HEK293T (cell line): Measurements from ENCODE around the gene AFAP1L2.

Experiments used
- ELF4 ChIP-seq: fragments of 450-650 bp; IDR thresholded peaks from 2 replicates; pipeline ENCODE4 v1.6.1; 2017; ENCODE audit warnings: antibody characterized with exemption
- FOXA1 ChIP-seq: fragments of 450-650 bp; IDR thresholded peaks from 2 replicates; pipeline ENCODE4 v1.6.1; 2016; ENCODE audit warnings: mild to moderate bottlenecking
- FOXM1 ChIP-seq: fragments of 450-650 bp; IDR thresholded peaks from 2 replicates; pipeline ENCODE4 v1.6.1; 2017; ENCODE audit warnings: mild to moderate bottlenecking, borderline replicate concordance
- LEF1 ChIP-seq: fragments of 450-650 bp; IDR thresholded peaks from 2 replicates; pipeline ENCODE4 v1.6.1; 2017; ENCODE audit warnings: mild to moderate bottlenecking, borderline replicate concordance
- NFRKB ChIP-seq: fragments of 450-650 bp; IDR thresholded peaks from 2 replicates; pipeline ENCODE4 v1.6.1; 2016; ENCODE audit warnings: mild to moderate bottlenecking, moderate library complexity
- SP1 ChIP-seq: fragments of 450-650 bp; IDR thresholded peaks from 2 replicates; pipeline ENCODE4 v1.6.1; 2017
- TARDBP ChIP-seq: fragments of 450-650 bp; IDR thresholded peaks from 2 replicates; pipeline ENCODE4 v1.6.1; 2016
- ZNF384 ChIP-seq: fragments of 450-650 bp; IDR thresholded peaks from 2 replicates; pipeline ENCODE4 v1.6.1; 2016

GRCh38 chr10:114402233-114402632, 2.1 kb downstream of the AFAP1L2 start:
- TF ChIP-seq ELF4 = no peak
- TF ChIP-seq NFRKB = no peak
- no peak for TF ChIP-seq FOXM1
- no peak for TF ChIP-seq SP1
- no peak for TF ChIP-seq LEF1
- TF ChIP-seq ZNF384 = no peak
- TF ChIP-seq TARDBP = no peak
- TF ChIP-seq FOXA1 = no peak
